Dedifferentiated amniotic fluid mesenchymal stem cell (primary cell): ENCODE data around the gene WARS2.
"Not testable (repeated sequence)": the region's sequence is repeated elsewhere in the genome, so short reads cannot be mapped to it uniquely, and the experiment has no call there.

Source experiments
- DNase-seq: peaks from one replicate; pipeline ENCODE4 v3.0.0-alpha.2; 2016; ENCODE audit errors: extremely low spot score

WARS2 gene

DNA sequence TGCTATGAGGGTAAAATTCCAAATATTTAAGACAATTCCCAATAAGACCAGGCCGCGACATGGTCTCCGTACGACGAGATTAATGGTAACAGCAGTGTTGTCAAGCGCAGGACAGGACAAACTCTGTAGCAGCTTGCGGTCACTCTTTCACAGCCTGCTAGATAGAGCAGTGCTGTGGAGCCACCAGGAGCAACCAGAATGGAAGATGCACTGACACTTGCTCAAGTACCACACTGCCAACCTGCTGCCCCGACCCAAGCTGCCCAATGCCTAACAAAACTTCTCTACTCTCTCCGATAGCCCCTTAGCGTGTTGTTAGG is 636 bp downstream of the WARS2 start:
- no peak for DNase-seq

DNA sequence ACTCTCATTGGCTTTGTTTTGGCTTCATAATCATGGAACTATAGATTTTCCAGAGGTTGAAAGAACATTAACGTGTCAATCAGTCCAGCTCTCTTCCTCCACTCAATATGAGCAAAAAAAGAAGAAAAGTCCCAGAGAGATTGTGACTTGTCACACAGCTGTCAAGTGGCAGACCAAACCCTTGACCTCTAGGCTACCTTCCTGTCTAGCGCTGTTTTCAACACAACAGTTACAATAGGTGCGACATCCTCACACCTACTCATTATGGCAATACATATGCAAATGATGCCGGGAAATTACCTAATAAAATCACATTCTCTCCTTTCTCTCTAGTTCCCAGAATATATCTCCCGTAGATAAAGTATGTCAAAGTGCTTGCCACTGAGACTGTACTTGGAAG is 1.1 kb downstream of the WARS2 start:
- no peak for DNase-seq

DNA sequence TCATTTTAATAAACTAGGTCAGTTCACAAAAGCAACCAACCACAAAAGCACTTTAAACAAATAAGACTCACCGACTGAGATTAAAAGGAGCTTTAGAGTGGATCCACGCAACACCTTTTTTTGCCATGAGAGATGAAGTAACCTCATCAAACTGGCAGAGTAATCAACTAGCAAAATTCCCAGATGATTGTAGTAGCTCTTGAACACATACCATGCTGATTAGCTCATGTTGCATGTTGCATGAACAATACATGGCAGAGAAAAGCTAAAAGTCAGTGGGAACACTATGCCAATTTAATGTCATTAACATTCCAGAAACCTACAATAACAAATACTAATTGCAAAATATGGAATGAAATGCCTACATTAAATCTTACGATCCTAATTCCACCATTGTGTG is 4.1 kb downstream of the WARS2 start:
- no peak for DNase-seq

DNA sequence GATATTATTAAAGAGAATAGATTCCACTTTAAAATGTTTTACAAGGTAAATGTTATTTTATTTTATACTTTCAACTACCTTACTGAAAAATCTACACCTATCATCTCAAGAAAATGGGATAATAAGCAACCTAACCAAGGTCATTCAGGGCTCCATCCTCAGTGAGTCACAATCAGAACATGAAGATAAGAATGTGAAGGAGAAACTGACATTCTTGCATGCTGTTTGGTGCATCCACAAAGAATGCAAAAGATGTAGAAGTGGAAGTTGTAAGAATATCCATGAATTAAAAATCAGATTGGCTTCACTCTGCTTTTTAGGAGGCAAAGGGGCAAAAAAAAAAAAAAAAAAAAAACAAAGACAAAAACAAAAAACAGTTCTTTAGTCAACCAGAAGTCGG is 6.5 kb downstream of the WARS2 start:
- DNase-seq = peak; percentile 41

DNA sequence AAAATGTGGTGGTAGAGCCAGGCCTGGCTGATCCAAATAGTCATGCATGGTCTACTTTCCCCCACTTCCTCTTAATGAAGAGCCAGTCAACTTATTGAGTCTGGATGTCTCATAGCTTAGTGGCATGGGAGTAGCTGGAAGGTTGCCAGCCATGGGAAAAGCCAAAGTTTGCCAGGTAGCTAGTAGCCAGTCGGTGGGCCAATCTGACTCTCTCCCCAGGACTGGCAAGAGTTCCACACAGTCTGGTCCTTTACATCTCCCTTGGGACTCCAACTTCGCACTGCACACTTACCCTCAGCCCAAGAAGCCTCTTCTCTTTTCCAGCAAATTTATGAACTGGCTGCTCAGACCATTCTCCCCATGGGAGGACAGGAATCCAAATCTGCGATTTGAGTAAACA is 8.3 kb downstream of the WARS2 start:
- no peak for DNase-seq

DNA sequence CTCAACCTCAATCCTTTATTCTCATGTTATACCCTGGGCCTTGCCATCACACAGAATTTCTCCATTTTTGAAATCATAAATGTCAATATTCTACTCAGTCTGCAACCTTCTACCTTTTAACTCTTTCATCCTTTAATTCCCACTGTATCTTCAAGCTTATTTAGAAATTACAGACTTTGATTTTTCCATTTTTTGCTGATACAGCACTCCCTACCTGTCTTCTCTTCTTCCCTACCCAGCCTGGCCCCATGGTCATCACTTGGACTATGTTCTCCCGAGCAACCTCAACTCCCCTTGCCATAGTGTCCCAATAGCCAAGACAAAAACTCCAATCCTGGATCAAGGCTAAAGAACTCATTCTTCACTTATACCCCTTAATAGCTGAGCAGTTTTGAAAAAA is 14.6 kb downstream of the WARS2 start:
- DNase-seq = no peak

DNA sequence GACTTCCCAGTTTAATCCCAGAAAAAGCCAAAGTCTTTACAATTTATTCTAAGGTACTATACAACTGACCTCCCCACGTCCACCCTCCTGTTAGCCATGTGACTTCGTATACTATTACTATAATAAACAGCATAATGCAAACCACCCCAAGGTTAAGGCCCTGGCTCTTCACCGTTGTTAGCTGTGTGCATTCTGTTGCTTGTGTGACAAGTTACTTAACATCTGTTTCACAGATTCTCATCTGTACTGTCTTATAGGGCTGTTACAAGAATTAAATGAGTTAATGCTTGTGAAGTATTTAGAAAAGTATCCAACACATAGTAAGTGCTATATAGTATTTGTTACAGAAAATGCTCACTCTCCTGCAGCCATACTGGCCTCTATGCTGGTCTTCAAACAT is 15.7 kb downstream of the WARS2 start:
- no peak for DNase-seq

DNA sequence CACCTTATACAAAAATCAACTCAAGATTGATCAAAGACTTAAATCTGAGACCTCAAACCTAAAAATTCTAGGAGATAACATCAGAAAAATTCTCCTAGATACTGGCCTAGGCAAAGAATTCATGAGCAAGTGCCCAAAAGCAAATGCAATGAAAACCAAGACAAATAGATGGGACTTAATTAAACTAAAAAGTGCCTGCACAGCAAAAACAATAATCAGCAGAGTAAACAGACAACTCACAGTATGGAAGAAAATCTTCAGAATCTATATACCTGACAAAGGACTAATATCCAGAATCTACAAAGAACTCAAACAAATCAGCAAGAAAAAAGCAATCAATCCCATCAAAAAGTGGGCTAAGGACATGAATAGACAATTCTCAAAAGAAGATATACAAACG is 18.6 kb downstream of the WARS2 start:
- DNase-seq = not testable (repeated sequence)

DNA sequence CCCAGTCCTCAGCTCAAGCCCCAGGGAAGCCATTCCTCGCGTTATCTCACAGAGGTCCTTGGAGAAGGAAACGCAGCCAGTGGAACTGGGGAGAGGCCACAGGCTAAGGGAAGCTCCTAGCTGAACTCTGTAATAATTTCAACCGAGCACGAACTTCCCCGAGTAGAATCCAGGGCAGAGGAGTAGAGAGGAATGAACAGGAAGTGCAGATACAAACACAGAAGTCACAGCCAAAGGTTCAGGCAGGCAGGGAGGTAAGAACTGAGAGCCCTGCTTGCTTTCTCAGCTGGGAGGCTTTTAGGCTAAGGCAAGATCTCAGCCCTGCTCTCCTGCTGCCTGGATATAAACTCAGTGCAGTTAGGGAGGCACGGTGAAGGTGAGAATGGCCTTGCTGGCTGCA is 23.7 kb downstream of the WARS2 start:
- DNase-seq = no peak

DNA sequence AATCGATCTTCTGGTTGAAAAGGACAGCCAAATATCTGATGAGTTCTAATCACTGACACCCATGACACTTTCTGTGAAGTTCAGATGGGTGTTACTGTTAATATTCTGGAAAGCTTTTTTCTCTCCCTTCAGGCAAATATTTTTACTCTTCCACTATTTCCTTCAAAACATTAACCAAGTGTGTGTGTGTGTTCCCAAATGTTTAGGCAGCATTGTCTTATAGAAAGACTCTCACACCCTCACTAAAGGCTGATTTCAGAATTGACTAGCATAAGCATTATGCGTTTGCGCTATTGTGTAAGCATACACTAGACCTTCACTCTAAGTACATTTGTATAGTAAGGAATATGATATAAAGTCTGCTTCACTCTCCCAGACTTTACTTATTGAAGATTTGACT is 24.7 kb downstream of the WARS2 start:
- no peak for DNase-seq

DNA sequence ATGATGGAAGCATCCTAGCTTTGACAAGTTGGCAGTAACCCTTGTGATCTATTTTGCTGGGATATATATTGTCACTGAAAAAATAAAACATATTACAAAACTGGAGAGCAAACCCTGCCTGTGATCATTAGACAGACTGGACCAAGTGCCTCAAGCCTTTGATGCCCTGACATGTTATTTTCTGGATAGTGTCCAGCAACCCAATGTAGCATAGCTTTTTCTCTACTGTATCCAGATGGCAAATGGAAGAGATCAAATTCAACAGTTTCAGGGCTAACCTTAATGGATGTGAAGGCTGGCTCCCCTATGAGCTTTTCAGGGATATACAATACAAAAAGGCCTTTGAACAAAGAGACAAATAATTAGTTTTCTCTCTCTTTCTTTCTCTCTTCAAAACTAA is 25.1 kb downstream of the WARS2 start:
- no peak for DNase-seq

DNA sequence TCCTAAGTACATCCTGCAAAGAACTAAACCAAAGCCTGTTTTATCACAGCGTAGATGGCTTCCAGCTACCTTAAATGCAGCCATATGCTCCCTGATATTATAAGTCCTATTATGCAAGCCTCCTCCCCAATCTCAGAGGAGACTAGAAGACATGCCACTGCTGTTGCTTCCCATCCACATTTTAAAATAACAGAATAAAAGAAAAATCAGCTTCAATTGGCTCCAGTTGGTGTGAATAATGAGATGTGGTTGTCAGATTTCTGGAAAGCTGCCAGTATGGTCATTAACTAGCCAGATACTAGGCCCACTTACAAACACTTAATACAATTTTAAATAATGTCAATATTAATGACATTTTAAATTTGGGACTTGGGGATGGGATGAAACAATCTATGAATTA is 25.7 kb downstream of the WARS2 start:
- DNase-seq = no peak

DNA sequence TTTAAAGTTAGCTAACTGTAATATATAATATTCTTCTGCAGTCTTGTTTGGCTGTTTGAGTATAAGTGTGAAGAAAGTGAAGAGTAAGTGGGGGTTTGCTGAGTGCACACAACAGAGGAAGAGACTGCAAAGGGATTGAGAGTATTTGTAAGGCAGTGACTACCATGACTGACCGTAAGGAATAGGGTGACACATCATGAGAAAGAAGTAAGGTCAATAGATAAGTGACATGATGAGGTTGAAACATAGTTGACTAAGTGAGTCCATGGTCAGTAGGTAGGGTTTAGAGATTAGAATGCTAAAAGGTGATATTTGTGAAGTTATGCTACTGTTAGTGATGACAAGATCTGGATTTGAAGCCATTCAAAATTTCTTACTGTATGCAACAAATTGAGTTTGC is 27.7 kb downstream of the WARS2 start:
- no peak for DNase-seq

DNA sequence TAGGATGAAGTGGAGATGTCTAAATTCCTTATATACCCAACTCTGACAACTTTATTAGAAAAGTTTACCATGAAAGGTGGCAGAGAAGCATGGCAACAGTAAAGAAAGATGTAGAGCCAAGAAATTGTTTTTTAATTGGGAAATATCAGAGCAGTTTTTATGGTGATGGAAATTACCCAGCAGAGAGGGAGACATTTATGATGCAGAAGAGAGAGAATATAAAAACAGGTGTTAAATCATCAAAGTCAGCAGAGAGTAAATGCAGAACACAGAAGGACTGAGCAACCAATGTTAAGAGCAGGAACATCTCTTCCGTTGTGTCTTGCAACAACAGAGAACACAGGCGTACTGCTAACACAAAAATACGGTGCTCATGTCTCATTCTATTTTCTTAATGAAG is 28.2 kb downstream of the WARS2 start:
- DNase-seq = no peak

DNA sequence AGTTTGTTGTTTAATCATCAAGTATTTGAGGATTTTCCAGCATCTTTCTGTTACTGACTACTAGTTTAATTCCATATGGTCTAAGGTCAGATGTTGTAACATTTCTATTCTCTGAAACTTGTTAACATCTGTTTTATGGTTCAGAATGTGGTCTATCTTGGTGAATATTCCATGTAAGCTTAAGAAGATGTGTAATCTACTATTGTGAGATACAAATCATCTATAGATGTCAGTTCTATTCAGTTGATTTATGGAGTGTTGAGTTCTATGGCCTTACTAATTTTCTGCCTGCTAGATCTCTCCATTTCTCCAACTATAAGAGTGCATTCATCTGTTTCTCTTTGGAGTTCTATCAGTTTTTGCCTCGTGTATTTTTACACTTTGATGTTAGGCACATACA is 31.5 kb downstream of the WARS2 start:
- no peak for DNase-seq

DNA sequence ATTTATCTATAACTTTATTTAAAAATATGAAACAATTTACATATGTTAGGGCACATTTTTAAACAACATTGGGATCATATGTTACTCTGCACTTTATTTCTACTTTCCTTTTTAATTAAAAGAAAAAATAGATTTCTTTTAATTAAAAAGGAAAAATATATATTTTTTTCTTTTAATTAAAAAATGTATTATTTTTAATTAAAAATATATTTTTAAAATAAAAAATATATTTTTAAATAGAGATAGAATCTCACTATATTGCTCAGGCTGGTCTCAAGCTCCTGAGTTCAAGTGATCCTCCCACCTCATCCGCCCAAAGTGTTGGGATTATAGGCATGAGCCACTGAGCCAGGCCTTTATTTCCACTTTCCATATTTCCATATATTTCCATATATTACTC is 36.7 kb downstream of the WARS2 start:
- no peak for DNase-seq

DNA sequence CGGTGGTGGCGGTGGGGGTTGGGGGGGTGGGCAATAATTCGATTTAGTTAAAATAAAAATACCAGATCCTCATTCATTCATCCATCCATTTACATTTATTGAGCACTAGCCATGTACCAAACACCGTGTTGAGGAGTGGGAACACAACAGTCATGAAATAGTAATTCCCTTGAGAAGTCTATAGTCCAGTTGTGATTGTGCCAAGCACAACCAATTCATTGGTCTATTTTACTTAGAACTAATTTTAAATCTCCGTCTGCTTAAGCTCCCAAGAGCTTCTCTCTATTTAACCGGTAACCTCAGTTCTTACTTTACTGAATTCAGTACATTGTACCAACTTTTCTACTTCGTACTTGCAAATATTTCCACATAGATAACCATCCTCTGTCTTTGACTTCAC is 38.4 kb downstream of the WARS2 start:
- DNase-seq = no peak

DNA sequence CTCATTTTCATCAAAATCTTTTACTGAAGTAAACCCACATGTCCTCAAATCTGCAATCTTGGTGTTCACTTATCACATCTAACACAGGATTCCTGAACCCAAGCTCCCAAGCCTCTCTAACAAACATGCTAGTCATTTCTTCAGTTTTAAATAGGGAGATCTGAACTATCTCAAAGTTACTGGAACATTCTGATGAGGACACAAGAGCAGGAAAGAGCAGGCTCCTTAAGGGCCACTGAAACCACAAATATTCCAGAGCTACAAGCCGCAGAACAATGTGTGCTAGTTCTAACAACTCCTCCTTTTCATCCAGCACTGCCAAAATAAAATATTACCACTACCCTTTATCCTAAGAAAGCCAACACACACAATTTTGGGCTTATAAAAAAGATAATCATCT is 38.9 kb downstream of the WARS2 start:
- DNase-seq = peak; percentile 16

DNA sequence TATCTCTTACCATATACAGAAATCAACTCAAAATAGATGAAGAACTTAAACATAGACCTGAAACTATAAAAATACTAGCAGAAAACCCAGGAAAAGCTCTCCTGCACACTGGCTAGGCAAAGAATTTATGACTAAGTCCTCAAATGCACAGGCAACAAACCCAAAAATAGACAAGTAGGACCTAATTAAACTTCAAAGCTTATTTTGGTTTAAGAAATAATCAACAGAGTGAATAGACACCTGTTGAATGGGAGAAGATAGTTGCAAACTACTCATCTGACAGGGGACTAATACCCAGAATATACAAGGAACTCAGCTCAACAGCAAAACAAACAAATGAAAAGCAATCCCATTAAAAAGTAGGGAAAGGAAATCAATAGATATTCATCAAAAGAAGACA is 40.7 kb downstream of the WARS2 start:
- DNase-seq = no peak

DNA sequence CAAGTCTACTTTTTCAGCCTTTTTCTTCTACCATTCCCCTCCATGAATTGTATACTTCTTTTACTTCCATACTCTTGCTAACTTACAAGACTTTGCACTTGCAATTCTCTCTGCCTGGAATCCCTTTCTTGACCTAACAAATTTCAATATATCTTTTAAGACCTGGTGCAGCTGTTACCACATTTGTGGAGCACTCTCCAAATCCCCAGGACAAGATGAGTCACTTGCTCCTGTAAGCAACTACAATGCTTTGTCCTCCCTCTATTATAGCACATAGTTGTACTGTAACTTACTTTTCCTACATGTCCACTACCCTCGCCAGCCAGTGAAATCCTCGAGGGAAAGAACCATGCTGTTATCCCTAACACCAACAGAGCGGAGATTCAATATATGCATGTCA is 43.1 kb downstream of the WARS2 start:
- DNase-seq = no peak

DNA sequence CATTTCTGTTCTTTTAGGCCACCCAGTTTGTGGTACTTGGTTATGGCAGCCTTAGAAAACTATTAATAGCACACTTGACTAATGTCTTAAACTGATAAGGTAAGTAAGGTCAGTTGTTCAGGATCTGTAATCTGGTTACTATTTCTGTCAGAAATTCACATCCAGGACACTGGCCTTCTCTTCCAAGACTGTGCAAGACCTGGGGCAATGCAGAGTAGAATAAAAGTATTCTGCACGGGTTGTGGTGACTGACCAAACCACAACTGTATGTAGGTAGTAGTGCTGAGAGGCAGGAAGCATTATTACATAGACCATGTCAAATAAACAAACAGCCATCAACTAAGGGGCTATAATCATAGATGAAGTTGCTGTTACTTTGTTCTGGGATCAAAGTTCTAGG is 46.7 kb downstream of the WARS2 start:
- no peak for DNase-seq

DNA sequence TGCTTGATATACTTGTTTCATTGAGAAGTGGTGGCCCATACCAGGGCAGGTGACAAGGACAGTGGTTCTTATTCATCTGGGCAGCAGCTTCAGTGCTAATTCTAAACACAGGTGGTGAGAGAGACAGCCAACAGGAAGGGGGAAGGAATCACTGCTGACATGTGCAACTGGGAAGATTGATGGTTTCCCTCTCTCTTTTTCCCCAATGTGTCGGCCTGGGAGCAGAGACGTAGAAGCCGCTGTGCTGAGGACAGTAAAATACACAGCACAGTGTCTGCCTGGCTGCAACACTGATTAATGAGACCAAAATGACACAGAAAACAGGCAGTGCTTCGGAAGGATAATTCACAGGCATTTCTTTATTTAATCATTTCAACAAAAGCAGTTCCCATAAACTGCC is 48.8 kb downstream of the WARS2 start:
- no peak for DNase-seq

DNA sequence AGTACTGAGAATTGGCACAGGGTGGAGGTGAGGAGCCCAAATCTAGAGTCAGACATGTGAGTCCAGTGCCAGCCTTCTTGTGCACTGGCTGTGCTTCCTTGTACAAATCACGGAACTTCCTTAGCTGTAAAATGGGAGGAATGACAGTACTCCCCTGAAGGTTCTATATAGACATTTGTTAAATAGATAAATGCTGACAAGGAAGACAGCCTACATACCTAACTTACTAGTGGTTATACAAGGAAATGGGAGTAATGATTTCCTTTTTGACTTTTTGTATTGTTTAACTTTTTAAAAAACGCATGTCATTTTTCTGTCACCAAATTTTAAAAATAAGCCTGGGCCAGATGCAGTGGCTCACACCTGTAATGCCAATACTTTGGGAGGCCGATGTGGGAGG is 50.2 kb downstream of the WARS2 start:
- DNase-seq = no peak

DNA sequence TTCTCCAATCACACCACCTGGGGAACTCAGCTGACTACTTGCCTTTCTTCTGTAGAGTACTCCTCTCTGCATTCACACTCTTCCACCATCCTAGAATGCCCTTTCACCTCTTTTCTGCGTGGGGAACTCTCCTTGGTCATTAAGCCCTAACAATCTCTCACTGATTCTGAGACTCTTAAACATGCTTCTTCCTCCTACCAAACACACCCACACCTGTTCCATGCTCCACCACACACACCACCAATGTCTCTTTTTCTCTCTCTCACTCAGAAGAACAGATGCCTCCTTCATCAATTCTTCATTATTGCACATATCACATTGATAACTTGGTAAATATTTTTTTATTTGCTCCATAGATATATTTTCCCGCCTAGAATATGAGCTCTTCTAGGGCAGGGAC is 53.6 kb downstream of the WARS2 start:
- no peak for DNase-seq

DNA sequence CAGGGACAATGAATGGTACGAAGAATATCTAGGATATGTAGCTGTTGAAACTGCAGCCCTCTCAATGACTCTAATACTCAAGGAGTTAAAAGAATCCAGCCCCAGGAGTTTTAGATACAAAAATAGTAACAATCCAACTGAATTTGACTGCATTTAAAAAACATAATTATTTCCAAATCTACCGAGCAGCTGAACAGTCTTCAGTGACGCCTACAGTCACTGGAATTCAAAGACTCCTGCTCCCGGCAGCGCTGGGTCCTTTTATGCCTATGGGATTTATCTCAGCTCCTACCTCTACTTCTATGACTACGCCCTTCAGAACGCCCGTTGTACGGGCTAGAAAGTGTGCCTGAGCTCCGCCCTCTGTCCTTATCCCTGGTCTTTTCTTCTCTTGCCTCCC is 55.7 kb downstream of the WARS2 start:
- DNase-seq = no peak
